NCI-H446 treated with DMSO at 0.1 percent for 48 hours (cell line): ENCODE data around the gene GNS.
"Not testable (repeated sequence)": the region's sequence is repeated elsewhere in the genome, so short reads cannot be mapped to it uniquely, and the experiment has no call there.

Experiments
- DNase-seq: peaks from one replicate; lab custom pipeline; 2025; lab: John Stamatoyannopoulos, UW

The GNS gene

DNA sequence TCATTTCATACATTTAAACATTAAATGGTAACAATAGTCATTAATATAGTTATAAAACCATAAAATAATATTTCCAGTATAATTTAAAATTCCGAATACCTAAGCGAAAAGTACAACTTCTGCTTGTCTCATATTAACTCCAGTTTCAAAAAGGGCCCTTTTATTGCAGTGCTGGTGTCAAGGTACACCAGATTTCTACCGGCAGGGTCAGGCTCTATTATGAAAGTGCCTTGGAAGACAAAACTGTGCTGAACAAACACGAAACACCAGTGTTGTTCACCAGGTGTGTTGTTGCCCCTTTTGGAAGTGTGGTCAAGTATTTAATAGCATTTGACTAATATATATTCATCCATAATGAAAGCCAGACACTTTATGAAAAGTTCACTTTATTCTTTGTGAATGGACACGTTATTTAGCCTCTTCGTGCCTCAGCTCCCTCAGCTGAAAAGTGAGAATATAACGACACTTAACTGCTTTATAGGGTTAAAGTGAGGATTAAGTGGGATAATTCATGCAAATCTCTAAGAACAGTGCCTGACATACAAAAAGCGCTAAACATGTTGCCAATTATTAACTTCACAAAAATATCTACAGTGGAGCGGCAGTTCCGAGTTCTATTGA, 20.3 kb upstream of the GNS start:
- DNase-seq, result no peak

DNA sequence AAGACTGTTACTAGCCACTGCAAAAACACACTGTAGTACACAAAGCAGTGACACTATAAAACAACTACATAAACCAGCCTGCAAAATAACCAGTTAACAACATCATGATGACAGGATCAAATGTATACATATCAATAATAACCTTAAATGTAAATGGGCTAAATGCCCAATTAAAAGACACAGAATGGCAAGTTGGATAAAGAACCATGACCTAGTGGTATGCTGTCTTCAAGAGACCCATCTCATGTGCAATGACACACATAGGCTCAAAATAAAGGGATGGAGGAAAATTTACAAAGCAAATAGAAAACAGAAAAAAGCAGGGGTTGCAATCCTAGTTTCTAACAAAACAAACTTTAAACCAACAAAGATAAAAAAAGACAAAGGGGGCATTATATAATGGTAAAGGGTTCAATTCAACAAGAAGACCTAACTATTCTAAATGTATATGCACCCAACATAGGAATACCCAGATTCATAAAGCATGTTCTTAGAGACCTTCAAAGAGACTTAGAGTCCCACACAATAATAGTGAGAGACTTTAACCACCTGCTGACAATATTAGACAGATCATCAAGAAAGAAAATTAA, 16.0 kb upstream of the GNS start:
- not testable (repeated sequence) for DNase-seq

DNA sequence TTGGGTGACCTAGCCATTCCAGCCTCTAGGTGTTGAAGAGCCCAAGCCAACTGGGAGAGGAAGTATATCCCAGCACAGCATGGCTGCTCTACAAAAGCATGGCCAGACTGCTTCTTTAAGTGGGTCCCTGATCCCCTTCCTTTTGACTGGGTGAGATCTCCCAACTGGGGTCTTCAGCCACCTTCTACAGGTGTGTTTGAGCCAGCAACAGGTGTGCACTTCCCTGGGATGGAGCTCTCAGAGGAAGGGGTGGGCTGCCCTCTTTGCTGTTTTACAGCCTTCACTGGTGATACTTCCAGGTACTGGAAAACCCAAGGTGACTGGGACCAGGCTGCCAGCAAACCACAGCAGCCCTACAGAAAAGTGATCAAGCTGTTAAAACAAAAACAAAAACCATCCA, 14.2 kb upstream of the GNS start:
- no peak for DNase-seq

DNA sequence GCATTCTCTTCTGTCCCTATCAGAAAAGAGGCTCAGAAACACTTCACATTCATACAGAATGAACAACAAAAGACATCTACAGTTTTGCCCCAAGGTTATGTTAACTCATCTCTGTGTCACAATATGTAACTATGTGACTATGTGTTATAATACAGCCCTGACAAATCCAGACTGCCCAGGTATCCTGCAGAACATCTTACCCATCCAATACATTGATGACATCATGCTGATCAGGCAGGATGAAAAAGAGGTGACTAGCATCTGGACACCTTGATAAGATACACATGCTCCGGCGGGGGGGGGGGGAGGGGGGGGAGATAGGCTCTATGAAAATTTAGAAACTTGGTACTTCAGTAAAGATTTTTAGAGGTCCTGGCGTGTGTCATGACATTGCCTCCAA, 8.3 kb upstream of the GNS start:
- no peak for DNase-seq

DNA sequence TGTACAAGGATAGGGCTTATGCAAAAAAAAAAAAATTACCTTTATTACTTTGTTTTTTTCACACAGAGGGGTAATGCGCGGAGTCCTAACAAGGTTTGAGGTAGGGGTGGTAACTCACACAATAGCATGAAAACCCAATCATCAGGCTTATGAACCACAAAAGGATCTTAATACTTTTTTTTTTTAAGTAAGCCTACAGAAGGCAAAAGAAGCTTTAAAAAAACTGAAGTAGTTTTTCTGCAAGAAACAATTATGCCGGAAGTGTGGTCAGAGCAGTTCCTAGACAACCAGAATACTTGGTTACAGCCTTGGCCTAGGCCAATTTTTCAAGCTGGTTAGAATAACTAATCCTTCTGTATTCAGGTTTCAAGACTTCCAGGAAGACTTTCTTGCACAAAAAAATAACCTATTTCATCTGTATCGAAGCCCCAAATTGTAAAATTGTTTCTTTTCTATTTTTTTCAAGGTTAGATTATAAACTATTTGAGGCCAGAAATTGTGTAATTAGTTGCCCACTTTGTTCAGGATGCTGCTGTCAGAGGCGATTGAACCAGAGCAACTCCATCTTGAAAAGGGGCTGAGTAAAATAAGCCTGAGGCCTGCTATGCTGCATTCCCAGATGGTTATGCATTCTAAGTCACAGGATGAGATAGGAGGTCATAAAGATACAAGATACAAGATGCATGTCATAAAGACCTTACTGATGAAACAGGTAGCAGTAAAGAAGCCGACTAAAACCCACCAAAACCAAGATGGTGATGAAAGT, 1.8 kb upstream of the GNS start:
- DNase-seq, result no peak

DNA sequence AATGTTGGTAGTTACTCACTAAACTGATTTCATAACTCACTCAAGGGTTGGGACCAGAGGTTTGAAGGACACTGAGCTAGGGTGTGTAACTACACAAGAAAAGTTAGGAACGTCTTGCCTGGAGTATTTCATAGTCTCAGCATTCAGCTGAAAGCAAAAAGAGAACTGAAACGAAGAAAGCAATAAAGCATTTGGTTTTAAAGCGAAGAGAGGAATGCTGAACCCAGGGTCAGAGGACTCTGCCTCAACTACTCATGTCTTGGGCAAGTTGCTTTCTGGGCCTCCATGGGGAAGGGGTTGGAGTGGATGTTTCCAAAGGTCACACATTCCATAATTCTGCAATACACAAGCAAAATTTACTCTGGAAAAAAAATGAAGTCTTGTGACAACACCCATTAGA, 1.4 kb downstream of the GNS start:
- no peak for DNase-seq

DNA sequence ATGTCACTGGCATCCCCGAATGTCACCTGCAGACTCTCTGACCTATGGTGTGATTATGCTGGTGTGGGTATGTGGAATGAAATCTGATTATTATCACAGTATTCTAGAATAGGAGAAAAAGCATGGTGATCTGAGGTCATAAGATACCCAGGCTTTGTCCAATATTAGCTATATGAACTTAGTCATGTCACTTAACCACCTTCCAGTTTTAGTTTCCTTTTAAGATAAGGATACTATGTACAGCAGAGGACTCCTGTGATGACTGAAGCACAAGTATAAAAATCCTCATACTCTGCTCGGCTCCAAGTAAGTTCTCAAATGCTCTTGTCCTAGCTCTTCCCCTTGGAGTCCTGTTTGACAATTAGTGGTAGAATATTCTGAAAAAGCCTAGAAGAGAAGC, 2.8 kb downstream of the GNS start:
- no peak for DNase-seq

DNA sequence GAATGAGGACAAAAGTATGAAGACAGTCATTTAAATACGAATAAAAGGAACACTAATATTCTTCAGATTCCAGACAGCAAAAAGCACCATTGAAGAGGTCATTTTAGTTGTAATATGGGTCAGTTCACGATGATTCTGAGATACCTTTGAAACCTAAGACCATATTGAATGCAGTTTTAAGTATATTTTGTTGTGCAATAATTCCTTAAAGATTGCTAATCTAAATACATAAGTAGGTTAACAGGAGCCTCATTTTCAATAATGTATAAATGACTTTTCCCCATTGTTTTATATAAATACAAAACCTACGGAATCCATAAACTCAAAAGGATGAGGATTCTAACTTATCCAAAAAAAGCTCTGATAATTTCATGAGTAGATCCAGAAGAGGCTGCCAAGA, 5.8 kb downstream of the GNS start:
- DNase-seq, result no peak

DNA sequence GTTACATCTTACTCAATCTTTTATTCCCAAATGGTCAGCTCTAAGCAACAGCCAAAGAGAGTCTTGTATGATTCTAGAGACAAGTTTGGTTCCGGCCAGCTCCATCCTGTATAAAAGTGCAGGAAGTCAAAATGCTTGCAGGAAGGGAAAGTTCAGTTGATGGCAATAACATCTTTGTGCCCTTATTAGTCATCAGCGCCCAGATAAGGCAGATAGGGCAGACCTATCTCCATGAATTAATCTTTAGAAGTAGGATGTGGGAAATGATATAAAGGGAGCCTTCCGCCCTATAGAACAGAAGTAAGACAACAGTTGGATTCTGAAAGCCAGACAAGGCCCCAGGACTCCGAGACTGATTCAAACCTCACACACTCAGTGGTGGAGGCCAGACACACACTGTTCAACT, 6.4 kb downstream of the GNS start:
- no peak for DNase-seq

DNA sequence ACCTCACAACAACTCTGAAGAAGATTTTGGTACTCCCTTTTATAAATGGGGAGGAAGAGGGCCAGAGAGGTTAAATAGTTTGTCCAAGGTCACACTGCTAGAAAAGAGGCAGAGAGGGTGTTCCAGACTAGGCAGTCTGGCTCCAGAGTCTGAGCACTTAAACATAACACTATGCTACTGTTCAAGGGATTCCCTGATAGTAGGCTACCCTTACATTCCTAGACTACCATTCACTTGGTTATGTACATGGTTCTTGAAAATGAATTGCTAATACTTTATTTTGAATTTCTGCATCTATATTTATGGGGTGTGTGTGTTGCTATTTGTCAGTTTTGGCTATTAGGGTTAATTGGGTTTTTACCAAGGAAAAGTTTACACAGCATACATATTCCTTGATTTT, 7.2 kb downstream of the GNS start:
- DNase-seq, result no peak

DNA sequence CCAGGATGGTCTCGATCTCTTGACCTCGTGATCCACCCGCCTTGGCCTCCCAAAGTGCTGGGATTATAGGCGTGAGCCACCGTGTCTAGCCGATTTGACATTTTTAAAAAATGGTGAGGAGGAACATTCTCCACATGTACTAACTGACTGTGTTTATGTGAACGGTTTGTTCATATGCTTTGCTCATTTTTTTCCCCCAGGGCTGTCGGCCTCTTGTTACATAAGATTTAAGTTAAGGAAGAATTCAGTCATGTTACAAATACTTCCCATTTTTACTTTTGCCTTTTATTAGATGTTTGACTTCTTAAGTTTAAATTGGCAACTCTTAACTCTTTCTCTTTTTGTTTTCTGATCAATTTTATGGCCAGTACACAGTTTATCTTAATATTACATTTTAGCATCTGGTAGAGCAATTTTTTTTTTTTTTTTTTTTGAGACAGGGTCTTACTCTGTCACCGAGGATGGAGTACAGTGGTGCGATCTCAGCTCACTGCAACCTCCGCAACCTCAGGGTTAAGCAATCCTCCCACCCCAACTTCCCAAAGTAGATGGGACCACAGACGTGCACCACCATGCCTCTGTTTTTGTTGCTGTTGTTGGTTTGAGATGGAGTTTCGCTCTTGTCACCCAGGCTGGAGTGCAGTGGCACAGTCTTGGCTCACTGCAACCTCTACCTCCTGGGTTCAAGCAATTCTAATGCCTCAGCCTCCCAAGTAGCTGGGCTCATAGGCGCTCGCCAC, 9.6 kb downstream of the GNS start:
- no peak for DNase-seq

DNA sequence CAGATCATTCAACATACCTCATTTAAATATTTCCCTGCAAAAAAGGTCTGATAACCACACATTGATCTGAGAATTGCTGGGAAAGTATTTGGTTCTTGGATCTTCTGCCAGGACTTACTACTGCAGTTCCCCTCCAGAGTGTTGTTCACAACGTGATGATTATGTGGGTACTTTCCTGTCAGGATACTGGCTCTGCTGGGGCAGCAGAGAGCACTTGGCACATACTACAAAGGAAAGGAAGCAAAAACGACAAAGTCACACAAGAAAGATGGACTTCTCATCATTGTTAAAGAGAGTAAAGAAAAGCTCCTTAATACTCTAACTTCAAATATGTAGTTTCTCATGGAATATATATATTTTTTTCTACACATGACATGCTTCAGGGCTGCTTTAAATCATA, 11.5 kb downstream of the GNS start:
- no peak for DNase-seq

DNA sequence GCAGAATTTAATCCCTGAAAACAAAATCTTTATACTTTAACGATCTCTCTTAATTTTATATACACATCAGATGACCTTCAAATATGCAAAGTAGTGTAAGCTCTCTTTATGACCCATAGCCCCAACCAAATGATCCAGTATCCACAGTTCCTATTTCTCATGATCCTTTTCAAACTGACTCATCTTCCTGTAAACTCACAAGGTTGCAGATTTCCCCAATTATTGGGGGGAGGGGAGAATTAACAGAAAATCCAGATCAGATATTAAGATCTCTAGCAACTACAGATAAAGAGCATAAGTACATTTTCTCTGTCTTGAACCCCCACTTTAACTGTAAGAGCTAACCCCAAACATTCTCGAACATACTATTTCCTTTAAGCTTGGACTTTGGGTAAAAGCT, 12.5 kb downstream of the GNS start:
- DNase-seq, result no peak

DNA sequence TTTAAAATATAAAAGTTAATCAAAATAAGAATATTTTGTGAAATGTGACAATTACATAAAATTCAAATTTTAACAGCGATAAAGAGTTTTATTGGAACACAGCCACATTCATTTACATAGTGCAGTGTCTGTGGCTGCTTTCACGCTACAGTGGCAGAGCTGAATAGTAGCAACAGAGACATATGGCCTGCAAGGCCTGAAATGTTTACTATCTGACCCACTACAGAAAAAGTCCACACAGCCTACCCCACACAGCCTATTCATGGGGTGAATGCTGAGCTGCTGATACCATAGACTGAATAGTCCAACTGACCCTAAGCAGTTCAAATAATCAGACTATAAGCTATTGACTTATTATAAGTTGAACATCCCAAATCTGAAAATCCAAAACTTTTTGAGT, 13.2 kb downstream of the GNS start:
- DNase-seq, result peak; percentile 17

DNA sequence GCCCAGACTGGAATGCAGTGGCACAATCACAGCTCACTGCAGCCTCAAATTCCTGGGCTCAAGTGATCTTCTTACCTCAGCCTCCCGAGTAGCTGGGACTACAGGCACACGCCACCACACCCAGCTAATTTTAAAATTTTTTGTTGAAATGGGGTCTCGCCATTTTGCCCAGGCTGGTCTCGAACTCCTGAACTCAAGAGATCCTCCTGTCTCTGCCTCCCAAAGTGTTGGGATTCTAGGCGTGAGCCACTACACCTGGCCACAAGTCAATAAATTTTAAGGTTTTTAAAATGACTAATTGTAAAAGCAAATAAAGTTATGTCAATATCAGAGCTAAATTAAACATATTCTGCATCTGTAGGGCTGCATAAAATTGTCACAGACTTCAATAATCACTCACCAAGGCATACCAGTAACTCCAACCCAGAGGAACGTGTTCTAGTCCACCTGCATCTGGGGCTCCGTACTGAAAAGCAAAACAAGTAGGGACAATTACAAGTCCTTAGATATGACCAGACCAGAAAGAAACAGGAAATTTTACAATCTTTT, 13.9 kb downstream of the GNS start:
- no peak for DNase-seq

DNA sequence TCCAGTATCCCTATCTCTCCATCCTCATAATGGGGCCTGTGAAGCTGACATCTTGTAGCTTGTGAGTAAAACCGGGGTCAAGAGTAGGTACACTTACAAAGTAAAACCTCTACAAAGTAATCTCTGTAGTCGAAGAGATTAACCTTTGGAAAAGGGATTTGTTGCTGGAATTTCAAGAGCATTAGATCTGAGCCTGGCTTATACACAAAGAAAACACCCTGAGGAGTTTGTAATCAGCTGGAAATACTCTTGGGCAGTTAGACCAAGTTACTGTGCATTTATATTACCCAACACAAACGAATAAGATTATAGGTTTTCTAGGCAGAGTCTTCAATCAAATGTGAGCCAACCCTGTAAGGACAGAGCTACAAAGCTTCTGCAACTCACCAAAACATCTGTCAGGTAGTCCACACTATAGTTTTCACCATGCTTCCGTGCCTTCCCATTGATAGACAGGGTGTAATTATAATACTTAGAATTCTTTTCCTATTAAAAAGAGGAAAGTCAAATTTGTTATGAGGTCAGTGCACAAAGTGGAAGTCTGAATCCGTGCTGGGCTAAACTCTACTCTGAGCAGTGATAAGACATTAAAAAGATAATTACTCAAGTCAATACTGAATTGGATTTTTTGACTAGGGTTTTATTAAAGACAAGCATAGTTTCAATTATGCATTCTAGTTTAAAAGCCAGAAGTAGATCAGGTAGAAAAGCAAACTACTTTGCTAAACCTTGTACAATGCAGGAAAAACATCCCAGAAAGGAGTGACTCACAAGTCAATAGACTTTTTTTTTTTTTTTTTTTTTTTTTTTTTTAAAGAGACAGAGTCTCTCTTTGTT, 14.6 kb downstream of the GNS start:
- DNase-seq, result no peak

DNA sequence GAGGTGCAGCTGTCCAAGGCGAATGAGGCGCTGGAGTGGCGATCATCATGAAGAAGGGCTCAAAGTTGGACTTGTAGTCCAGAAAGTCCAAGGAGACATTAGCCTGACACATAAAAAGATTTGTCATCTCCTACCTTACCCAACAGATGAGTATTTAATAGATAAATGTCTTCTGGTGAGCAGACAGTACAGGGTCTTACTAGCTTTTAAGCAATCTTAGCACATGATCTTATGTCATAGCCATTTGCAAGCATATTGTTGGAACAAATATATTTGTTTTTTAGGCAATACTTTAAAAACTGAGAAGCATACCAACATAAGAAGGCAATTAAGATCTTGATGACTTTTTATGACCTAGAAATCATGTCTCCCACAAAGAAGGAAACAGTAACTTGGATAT, 16.0 kb downstream of the GNS start:
- DNase-seq, result no peak

DNA sequence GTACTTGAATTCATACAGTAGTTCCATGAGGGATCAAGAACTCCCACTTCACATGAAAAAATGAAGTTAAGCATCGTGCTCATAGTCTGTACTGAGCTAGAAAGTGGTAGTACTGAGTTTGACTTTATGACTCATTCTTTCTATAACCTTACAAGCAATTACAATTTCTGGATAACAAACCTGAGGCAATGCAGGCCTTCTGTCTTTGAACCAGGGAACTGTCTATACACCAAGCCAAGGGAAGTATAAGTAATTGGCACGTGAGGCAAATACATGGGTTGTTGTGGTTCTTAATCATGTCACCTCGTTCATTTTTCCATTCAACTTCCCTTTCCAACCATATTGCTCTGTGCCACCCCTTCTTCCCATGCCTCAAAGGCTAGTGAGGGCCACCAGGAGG, 16.8 kb downstream of the GNS start:
- no peak for DNase-seq

DNA sequence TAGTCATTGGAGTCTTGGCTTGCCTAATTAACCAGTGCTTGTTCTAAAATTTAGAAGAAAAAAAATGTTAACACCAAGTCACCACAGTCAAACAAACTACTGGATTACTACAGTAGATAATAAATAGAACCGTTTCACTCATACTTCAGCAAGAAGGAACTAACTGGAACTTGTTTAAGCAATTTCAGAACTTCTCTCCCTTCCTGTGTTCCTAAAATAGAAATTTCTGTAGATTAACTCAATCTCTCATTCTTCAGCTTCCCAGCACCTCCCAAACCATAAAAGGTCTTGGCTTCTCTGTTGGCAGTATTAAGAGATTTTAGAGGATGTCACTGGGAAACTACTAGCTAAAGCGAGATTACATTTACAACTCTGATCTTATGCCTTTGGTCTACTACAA, 18.6 kb downstream of the GNS start:
- DNase-seq, result no peak

DNA sequence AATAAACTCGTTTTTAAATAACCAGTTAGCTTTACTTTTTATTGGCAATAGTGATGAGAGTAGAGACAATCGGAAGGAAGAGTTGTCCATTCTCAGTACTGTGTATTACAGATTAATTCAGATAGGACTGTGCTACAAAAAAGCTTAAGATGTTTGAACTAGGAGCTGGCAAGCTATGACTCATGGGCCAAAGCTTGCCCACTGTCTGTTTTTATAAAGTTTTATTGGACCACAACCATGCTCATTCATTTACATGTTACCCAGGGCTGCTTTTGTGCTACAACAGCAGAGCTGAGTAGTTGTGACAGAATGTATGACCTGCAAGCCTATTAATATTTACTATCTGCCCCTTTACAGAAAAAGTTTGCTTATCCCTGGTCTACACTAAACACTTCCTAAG, 19.4 kb downstream of the GNS start:
- DNase-seq, result no peak

DNA sequence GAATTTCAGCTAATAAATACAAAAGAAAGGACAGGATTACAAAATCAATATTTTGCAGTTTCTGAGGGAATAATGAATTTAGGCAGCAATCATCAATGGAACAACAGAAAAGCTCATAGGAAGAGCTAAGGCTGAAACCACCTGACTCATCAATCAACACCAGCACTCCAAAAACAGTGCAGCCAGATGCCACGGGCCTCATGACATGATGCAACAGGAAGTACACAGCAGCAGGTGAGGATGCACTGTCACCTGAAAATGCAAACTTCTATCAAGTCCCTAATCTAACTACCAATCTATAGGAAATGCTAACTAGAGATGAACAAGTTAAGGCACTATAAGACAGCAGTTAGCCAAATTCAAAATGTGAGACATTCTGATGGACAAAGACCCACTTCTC, 21.7 kb downstream of the GNS start:
- no peak for DNase-seq

DNA sequence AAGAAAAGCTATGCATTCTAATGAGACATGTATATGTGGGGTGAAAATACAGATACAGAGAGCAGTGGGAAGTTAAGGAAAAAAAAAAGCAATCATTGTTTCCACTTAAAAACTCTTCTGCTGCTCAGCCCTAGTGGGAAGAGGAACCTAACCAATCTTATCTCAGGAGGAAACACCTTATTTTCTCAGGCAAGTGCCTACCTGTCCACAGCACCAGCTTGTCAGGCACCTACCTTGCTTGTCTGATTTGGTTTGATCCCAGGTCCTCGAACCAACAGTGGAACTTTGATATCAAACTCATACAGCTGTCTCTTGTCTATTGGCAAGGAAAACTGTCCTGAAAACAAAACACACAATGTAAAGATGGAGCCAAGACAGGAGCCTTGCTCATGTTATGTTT, 22.4 kb downstream of the GNS start:
- no peak for DNase-seq
